GM19467 (cell line): ENCODE measurements around the gene MON2.

Experiments
- ATAC-seq: cut with Tn5 transposase; IDR thresholded peaks from one replicate; pipeline ENCODE4 v1.9.1; 2021; ENCODE audit warnings: mild to moderate bottlenecking, moderate library complexity; ENCODE audit not compliant: unreplicated experiment

The MON2 gene

DNA sequence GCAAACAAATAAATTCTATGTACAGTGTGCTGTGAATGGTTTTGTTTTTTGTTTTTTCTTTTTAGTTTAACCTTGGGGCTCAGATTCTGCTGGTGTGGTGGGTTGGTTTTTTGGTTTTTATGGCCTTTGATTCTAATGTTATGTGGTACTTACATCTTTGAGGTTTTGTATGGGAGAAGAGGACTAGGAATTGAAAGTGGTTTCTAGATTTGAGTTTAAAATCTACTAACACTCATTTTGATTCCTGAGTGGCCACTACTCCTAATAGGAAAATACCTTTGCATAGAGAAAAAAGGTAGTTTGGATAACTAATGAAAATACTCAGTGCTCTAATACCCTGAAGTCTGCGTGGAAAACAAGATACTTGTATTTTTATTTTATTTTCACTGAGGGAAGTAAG, 137.7 kb downstream of the MON2 start:
- ATAC-seq, result no peak

DNA sequence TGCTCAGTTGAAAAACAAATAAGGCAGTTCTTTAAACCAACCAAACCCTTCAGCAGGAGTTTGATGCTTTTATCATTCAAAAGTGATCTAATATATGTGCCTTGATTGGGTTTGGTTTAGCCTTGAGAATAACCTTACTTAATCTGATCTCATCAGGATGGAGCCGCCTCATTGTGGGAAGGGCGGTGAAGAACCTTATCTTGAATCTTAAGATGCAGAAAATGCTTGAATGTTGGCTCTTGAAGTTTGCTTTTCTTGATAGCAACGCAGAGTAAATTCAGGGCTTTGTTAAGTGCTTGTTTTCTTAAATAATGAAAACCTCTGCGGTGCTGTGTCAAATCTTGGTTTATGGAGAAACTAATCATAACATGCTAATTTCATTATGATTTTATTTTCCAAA, 138.2 kb downstream of the MON2 start:
- no peak for ATAC-seq

DNA sequence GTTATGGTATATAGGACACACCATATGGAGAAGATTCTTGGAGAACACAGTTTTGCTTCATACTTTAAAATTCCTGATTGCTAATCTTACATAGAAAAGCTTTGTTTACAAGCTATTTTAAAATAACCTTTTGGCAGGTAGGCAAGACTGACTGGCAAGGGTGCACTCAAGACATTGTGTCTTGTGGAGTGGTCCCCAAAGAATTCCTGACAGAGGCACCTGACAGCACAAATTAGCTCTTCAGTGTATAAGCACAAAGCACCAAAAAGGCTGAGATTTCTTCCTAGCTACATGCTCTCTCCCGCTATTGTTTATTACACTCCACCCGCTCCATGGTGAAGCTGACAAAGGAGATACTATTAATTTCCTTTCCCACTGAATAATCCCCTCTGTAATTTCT, 139.4 kb downstream of the MON2 start:
- ATAC-seq, result no peak

DNA sequence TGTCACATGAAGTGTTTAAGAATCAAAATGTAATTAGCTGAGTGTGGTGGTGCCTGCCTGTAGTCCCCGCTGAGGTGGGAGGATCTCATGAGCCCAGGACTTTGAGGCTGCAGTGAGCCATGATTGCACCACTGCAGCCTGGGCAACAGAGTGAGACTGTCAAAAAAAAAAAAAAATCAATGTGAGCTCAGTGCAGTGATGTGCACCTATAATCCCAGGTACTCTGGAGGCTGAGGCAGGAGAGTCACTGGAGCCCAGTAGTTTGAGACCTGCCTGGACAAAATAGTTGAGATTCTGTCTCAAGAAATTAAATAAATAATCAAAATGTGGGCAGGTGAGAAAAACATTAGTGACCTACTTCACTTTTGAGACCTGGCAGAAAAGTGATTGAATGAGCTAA, 140.0 kb downstream of the MON2 start:
- ATAC-seq, result no peak

DNA sequence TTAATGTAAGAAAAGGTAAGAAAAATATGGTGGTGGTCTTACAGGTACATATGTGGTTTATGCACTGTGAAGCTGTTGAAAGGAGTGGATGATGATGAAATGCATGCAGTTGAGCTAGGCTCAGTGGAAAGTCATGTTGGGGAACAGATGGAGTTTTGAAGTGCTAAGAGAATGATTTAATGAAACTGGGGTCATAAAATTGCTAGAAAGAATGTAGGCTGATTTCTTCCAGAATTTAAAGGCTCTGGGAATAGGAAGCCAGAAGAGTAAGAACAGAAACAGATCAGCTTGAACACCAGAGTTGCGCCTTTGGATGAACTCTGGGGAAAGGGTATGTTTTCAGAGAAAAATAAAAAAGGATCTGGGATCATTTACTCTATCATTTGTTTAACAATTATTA, 146.5 kb downstream of the MON2 start:
- ATAC-seq, result no peak

DNA sequence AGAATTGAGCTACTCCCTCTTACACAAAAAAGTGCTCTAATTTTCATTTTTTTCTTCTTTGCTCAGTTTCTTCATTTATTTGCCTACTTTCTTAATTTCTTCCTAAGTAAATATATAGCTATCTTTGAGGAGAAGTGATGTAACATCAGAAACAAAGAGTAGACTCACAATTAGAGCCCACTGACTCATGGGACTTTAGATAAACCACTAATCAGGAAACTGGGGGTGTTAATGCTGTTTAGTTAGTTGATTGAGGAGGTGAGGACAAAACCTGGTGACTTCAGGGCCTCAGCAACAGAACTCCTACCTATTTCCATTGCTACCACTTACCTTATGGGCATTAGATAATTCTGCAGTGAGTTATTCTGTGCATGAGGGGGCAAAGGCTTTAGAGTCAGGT, 151.7 kb downstream of the MON2 start:
- ATAC-seq, result no peak

DNA sequence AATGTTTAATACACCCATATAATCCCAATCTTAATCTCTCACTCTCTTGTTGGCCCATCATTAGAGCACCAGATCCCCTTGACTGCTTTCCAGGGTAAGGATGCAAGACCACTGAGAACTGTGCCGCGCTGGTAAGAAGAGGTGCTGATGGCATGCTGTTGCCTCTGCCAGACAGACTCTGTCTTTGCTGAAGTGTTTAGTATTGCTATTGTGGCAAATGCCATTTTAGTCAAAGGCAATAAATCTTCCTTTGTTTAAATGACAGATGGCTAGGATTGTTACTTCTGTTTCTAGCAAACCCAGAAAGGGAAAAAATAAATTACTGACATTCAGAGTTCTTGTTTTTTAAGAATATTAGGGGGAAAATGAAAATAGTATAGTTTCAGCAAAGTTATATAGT, 152.3 kb downstream of the MON2 start:
- ATAC-seq, result no peak

DNA sequence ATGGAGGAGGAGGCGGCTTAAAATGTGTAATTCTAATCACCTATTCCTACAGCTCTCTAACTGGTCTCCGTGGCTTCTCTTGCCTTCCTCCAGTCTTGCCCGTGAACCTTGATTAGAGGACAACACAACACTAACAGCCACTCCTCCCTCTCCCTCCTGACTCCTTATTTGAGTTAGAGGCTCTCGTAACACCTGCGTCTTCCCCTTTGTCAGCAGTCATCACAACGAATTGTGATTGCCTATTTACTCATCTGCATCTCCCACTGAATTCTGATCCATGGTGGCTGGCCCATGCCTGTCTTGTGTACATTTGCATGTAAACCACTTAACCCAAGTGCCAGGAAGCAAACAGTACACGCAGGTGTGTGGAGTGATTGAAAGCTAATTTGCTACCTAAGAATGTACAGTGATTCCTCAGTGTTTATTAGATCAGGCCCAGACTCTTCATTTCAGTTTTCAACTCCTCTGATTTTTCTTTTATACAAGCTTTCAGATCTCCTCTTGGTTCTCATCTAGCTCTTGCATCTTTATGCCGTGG, 154.5 kb downstream of the MON2 start:
- ATAC-seq, result no peak

DNA sequence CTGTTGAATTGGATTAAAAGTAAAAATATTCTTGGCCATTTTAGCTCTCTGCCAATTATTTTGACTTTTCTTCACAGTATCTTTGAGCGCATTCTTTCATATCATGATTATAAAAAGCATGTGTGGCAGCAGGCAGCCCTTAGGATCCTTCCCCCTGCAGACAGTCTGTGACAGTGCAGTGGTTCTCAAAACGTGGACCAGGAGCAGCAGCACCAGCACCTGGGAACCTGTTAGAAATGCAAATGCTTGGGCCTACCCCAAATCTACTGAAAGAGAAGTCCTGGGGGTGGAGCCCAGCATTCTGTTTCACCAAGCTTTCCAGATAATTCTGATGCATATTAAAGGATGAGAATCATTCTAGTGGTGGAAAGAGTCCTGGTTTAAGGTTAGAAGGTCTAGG, 155.6 kb downstream of the MON2 start:
- ATAC-seq, result no peak

DNA sequence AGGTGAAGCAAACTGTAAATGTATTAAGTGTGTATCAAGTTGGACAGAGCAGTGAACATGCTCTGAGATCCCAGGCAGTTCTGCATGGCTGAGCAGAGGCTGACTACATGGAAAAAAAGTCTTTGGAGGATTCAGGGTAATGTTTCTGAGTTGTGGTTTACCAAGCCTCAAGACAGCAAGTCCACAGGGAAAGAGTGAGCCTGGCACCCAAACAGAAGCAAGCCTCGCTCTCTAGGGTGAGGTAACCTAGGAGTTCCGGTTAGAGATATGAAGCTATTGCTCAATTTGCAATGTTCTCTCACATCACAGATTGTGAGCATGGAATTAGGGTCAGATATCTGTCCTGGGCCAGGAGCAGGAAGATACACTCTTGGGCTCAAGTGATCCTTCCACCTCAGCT, 158.6 kb downstream of the MON2 start:
- no peak for ATAC-seq

DNA sequence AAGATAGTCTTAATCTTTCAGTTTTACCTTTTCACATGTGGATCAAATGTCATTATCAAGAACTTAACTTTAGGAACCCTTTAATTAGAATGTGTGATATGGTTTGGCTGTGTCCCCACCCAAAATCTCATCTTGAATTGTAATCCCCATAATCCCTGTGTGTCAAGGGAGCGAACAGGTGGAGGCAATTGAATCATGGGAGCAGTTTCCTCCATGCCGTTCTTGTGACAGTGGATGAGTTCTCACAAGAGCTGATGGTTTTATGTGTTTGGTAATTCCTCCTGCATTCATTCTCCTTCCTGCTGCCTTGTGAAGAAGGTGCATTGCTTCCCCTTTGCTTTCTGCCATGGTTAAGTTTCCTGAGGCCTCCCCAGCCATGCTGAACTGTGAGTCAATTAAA, 160.6 kb downstream of the MON2 start:
- ATAC-seq, result no peak

DNA sequence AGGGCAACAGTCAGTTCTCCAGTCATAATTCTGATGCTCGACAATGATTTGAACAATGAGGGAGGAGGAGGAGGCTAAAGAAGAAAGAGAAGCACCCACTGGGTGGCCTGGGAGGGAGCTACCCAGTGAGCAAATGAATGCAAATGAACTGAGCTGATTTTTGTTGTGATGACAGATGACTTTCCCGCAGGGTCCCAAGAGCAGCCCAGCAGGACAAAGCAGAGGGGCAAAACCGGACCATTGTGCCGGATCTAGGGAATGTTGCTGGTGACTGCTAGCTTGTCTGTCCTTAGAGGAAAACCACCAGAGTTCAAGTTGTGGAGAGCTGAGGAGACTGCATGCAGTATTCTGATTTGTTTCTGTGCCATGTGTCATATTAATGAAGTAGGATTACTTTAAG, 162.8 kb downstream of the MON2 start:
- no peak for ATAC-seq

DNA sequence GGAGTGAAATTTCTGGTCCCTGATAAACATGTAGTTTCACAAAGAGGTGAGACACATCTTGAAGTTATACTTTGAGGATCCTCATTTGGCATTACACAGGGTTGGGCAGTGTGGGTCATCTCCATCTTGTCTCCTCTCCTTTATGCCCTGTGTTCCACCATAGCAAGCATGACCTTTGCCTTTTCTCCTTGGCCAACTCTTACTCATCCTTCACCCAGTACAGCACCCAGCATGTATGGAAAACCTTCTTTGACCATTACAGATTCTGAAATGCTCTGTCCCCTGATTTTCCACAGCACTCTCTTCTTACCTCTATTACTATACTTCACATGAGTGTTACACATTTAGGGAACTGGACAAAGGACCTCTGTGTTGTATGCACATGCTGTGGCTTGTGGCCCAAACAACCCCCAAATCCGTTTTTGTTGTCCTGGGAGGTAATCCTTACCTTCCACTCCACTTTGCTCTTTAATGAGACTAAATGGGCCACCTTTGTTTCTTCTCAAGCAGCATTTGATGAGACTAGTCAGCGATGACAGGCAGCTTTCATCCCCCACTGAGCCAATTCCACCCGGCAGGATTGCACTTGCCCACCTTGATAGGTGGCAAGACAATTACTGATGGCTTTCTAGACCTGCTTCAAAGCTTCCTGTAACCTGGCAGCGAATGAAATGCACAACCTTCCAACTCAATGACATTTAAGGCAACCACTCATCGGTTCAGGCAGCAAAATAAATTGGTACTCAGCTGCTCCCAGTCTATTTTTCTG, 163.5 kb downstream of the MON2 start:
- ATAC-seq, result no peak

DNA sequence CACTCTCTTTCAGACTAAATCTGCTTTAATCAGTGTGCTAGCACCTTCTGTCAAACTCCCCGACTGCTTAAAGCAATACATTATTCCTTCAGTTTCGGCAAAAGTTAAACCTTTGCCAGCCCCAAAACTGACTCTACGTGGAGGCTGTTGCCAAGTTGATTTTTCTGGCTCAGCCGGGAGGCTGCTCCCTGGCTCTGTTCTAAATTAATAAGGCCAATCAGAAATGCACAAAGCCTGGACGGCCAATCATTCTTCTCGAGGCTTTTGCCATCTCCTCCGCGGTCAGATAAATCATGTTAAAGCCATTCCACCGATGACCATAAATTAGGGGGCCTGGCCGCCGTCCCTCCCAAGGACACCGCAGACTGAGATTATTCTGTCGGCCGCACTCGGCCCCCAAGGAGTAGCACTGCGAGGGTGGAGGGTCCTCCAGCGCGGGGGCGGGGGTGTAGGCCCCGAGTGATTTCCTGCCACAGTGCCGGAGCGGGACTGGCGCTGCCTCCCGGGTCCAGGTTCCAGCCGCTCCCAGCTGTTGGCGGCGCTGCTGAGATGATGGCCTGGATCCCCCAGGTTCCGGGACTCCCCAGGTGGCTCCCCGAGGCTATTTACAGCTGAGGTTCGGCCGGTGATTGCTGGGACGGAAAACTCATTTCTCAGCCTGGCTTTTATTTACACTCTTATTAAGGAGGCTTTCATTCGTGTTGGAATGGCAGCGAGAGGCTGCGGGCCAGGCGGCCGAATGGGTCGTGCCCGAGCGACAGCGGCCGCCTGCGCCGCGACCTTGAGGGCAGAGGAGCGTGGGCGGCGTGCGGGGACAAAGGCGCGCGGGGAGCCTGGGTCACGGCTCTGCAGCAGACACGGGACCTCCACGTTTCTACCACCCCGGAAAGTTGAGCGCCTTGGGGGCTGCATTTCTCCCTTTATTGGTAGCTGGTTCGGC, 165.1 kb downstream of the MON2 start:
- ATAC-seq, result no peak

DNA sequence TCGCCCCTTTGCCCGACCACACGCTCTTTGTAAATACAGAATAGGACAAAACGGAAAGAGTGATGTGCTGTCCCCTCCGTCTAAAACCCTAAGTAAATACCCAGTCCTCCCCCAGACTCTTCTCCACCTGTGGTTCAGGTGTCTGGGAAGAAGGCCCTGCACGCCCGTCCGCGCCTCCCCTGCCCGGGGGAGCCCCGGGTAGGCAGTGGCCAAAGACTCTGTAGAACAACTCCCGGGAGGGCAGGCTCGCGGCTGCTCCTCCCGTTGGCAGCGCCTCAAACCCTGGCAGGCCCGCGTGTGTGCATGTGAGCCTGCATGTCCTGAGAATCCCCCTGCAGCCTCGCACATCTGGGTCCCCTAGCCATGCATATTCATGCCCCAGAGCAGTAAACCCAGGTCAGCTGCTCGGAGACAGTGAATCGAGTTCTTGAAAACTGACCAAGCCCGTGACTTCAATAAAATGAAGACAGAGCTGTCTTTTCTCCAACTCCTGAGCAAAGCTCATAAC, 165.8 kb downstream of the MON2 start:
- no peak for ATAC-seq

DNA sequence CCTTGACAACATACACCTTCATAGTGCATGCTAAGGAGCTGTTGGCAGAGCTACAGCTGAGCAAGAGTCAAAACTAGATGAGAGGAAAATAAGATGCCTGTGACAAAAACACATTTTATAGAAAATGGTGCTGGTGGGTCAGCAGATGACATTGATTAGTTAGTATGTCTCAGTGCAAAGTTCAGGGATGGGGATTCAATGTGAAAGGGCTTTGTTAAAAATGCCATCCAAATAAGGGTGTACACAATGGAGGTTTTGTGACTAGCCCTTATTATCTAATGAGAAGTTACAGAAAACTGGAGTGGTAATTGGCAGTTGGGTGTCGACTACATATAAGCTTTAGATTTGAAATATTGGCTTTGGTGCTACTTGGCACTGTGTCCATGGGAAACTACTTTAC, 169.0 kb downstream of the MON2 start:
- ATAC-seq, result no peak

DNA sequence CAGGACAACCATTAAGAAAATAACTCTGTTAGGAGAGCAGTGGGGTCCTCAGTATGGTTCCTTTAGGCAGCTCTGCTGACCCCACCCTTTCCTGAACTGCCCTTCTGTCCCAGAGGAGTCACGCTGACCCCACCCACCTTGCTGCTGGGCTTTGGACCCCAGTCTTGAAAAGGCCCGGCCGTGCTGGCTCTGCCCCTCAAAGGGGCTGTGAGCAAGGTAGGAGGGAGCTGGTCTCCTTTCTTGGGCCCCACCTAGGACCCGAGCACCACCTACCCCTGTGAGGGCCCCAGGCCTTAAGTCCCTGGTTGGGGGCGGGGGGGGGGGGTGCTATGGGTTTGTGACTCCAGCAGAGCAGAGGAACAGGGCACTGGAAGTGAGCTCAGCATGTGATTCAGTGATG, 171.1 kb downstream of the MON2 start:
- ATAC-seq, result no peak

DNA sequence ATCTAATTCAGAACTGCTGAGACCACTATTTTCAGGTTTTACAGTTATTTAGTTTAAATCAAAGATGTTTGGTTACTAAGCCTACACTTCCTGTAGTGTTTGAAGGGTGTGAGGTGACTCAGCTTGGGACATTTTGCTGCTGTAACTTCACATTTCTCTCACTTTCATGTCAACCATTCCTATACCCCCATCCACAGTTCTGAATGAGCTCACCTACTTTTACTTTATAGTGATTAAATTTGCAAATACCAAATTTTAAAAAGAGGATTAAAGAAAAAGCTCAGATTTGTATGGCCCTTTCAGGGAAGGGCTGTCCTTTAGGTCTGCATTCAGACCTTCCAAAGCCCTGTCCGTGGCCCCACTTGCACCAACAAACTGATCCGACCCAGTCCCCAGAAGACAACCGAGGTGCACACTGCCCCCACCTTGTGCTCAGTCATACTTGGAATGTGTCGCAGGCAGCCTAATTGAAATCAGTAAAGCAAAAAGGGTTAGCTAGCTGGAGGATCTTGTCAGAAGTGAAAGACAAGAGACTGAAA, 174.4 kb downstream of the MON2 start:
- peak; percentile 85 for ATAC-seq

DNA sequence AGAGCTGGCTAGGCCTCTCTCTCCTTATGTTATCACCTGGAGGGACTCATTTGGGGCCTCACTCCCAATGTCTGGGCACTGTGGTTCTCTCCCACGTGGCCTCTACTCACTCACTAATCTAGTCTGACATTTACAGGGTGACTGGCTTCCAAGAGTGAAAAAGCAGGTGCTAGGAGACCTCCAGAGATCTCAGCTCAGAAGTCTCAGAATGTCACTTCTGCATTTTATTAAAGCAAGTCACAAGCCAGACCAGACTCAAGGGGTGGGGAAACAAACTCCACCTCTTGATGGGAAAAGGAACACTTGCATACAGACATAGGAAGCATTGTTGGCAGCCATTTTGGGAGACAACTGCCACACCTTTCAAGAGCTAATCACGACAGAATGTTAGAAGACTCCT, 175.9 kb downstream of the MON2 start:
- no peak for ATAC-seq

DNA sequence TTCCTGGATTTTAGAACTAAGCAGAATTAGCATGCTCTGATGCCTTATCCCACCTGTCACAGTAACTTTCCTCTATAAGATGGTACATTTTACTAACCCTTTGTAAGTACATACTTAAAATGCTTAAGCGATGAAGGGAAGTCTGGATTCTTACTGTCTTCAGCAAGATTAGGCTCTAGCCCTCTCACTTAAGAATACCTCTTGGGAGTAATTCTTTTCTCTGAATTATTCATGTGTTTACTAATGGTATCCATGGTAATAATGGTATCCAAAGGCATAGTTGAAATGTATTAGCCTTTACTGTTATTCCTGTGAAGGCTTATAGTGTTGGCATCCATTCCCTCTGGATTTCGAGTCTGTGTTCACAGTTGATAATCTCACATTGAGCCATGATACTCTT, 176.9 kb downstream of the MON2 start:
- no peak for ATAC-seq

DNA sequence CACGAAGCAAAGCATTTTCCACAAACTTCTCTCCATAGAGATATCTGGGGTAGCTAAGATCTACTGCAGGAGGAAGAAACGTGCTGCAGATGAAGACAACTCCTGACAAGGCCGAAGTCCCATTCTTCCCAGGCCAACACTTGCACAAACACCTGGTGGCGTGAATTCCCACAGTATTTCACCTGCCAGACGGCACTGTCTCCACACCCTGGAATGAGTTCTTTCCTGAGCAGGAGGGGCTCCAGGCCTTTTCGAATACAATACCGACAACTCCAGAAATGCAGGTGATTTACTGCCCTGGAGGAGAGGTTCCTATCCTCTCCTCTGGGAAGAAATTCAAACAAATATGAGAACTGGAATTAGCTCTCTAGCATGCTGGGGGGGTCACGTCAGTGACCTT, 179.9 kb downstream of the MON2 start:
- no peak for ATAC-seq

DNA sequence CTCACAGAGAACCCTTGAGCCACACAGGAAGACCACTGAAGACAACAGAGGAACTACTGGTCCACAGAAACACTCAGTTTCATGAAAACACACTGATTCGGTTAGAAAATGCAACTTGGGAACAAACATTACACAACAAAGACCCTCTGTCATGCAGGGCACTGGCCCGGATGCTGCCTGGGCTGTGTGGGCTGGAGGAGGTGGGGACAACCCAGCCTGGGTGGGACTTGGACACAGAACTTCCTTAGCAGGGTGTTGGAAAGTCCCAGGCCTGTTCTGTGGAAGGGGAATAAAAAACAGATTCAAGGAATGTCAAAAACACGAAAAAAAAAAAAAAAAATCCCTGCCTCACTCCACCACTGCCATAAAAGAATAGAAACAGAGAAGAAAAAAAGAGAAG, 181.0 kb downstream of the MON2 start:
- no peak for ATAC-seq
